GM19395 (cell line): Measurements from ENCODE around the gene ADSS1.

Experiments used
- ATAC-seq: cut with Tn5 transposase; IDR thresholded peaks from one replicate; pipeline ENCODE4 v1.9.1; 2021; ENCODE audit warnings: mild to moderate bottlenecking, moderate library complexity; ENCODE audit not compliant: unreplicated experiment

Gene ADSS1

GRCh38 chr14:104778694-104779331 is 54.8 kb downstream of the ADSS1 start:
- ATAC-seq = no peak

GRCh38 chr14:104779776-104780512 is 55.9 kb downstream of the ADSS1 start:
- ATAC-seq = no peak

- no peak for ATAC-seq
These were observed 56.5 kb downstream of the ADSS1 start for GRCh38 chr14:104780513-104781030.

- no peak for ATAC-seq
These were observed 57.4 kb downstream of the ADSS1 start for GRCh38 chr14:104781271-104782077.

GRCh38 chr14:104782086-104782807 is 58.2 kb downstream of the ADSS1 start:
- no peak for ATAC-seq

- no peak for ATAC-seq
These were observed 58.7 kb downstream of the ADSS1 start for GRCh38 chr14:104782808-104783139.

GRCh38 chr14:104783484-104784217 is 59.6 kb downstream of the ADSS1 start:
- no peak for ATAC-seq

GRCh38 chr14:104784218-104784568 is 60.2 kb downstream of the ADSS1 start:
- no peak for ATAC-seq

- no peak for ATAC-seq
These were observed 61.0 kb downstream of the ADSS1 start for GRCh38 chr14:104784846-104785707.

- no peak for ATAC-seq
These were observed 61.7 kb downstream of the ADSS1 start for GRCh38 chr14:104785708-104786080.

GRCh38 chr14:104786091-104786586 is 62.1 kb downstream of the ADSS1 start:
- no peak for ATAC-seq

- ATAC-seq = no peak
These were observed 63.0 kb downstream of the ADSS1 start for GRCh38 chr14:104786726-104787675.

GRCh38 chr14:104787736-104788135 is 63.7 kb downstream of the ADSS1 start:
- ATAC-seq = no peak

GRCh38 chr14:104788161-104788818 is 64.3 kb downstream of the ADSS1 start:
- no peak for ATAC-seq

- ATAC-seq = no peak
These were observed 65.0 kb downstream of the ADSS1 start for GRCh38 chr14:104788873-104789663.

GRCh38 chr14:104789752-104790743 is 66.0 kb downstream of the ADSS1 start:
- ATAC-seq = no peak
